GM18858 (cell line): ENCODE data around the gene ALG11.
"Not testable (repeated sequence)": the region's sequence is repeated elsewhere in the genome, so short reads cannot be mapped to it uniquely, and the experiment has no call there.

Experiments used
- ATAC-seq: cut with Tn5 transposase; IDR thresholded peaks from one replicate; pipeline ENCODE4 v1.9.1; 2021; ENCODE audit not compliant: unreplicated experiment

ALG11 gene

DNA sequence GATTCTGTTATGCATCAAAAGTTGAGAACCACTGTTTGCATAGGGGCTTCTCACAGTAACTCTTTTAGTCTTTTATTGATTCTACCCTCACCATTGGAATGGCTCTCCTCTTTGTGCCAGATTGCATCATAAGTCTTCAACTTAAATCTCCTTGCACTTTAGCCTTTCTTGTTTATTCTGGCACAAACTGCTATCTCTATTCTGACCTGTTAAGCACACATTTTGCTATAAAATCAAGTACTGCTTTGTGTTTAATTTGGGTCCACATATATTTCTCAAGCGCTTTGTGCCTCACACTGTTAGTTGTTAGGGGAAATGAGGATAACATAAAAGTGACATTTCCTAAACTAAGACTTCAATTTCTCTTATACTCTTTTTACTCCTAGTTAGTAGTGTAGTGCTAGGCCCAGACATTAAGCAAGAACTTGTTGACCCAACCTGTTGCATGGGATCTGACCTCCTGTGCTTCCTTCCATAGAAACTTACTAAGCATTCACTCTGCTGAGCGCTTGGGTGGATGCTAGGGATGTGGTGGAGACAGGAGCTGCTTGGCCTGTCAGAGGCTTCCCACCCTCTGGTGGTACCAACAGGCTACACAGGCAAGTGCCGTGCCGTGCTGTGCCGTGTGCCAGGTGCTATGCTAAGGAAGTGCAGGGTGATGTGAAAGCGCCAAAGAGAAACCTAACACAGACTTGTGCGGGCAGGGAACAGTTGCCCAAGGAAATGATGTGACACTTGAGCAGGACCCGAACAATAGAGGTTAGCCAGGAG, 13.5 kb downstream of the ALG11 start:
- no peak for ATAC-seq

DNA sequence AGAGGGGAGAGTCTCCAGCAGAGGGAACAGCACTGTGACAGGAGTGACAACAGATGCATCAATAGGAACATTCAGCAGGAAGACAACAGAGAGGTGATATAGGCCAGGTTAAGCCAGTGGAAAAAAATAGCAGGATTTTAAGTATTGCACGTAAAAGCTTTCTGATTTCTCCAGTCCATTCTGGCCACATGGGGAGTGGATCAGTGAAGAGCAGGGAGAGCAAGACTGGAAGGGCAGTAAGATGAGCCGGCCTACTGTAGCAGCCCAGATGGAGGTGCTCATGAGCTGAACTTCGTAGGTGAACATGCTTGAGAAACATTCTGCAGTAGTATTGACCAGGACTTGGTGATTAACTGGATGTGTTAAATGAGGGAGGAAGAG, 14.0 kb downstream of the ALG11 start:
- no peak for ATAC-seq

DNA sequence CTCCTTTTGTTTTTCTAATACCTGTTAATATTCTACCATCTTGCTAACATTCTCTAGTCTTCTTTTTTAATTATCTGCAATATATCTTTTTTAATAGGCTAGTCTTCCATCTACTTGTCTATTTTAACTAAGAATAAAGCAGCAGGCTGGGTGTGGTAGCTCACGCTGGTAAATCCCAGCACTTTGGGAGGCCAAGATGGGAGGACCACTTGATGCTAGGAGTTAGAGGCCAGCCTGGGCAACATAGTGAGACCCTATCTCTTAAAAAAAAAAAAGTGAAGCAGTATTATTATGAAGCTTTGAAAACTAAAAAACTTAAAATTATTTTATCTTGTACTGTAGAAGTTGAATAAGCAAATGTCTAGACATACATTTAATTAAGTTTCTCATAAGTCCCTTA, 15.6 kb downstream of the ALG11 start:
- ATAC-seq, result no peak

DNA sequence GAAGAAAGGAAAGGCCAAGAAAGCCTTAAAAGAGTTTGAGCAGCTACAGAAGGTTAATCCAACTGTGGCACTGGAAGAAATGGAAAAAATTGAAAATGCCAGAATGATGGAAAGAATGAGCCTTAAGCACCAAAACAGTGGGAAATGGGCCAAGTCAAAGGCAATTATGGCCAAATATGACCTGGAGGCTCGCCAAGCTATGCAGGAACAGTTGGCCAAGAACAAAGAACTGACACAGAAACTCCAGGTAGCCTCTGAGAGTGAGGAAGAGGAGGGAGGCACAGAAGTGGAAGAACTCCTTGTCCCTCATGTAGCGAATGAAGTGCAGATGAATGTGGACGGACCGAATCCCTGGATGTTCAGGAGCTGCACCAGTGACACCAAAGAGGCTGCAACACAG, 17.4 kb downstream of the ALG11 start:
- no peak for ATAC-seq

DNA sequence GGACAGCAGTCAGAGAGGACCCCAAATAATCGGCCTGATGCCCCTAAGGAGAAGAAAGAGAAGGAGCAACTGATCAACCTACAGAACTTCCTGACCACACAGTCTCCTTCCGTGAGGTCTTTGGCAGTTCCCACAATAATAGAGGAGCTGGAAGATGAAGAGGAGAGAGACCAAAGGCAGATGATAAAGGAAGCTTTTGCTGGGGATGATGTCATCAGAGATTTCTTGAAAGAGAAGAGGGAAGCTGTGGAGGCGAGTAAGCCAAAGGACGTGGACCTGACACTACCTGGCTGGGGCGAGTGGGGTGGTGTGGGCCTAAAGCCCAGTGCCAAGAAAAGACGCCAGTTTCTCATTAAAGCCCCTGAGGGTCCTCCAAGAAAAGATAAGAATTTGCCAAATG, 18.2 kb downstream of the ALG11 start:
- not testable (repeated sequence) for ATAC-seq

DNA sequence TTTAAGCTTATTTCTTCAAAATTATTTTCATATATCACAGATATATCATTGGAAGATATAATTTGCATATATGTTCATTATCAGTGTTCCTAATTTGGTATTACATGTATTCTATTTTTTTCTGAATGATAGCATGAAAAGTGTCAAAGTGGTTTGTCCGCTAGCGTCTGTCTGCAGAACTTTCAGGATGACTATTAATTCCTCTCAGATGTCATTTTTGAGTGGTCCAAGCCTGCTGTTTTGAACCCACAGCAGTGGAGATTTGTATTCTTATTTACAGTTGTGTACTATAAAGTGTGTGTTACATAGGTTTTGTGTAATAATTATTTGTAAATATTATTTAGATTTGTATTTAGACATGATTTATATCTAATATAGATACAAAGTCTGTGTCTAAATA, 20.8 kb downstream of the ALG11 start:
- ATAC-seq, result no peak

DNA sequence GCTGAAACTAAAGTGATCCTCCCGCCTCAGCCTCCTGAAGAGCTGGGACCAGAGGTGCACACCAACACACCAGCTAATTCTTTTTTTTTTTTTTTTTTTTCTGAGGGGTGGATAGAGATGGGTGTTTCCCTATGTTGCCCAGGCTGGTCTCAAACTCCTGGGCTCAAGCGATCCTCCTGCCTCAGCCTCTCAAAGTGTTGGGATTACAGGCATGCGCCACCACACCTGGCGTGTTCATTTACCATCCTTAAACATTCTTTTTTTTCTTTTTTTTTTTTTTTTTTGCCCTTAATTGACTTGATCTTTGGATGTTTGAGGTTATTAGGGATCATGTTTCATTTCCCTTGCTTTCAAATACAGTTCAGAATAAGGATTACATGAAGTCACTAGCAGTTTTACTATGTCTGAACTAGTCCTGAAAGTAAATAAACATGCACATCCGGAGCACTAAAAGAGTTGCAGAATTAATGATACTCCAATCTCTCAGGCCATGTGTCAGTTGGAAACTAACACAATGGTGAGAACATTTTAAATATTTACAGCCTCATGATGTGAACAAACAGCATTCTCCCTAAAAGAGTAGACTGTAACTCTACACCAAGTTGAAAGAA, 22.5 kb downstream of the ALG11 start:
- ATAC-seq, result no peak

DNA sequence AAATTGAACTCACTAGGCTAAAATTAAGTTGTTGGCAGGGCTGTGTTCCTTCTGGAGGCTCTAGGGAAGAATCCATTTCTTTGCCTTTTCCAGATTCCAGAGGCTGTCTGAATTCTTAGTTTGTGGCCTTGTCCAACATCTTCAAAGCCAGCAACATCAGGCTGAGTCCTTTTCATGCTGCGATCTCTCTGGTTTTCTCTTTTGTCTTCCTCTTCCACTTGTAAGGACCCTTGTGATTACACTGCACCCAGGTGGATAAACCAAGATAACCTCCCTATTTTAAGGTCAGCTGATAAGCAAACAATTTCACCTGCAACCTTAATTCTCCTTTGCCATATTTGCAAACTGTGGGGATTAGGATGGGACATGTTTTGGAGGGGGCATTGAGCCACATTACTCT, 23.8 kb downstream of the ALG11 start:
- no peak for ATAC-seq

DNA sequence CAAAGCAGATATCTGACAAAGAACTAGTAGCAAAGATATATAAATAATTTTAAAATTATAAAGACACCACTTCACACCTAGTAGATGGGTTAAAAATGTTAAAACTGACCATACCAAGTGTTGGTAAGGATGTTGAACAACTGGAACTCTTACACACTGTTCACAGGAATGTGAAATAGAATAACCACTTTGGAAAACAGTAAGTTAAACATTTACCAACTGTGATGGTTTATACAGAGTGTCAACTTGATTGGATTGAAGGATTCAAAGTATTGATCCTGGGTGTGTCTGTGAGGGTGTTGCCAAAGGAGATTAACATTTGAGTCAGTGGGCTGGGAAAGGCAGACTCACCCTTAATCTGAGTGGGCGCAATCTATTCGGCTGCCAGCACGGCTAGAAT, 31.5 kb downstream of the ALG11 start:
- ATAC-seq, result no peak

DNA sequence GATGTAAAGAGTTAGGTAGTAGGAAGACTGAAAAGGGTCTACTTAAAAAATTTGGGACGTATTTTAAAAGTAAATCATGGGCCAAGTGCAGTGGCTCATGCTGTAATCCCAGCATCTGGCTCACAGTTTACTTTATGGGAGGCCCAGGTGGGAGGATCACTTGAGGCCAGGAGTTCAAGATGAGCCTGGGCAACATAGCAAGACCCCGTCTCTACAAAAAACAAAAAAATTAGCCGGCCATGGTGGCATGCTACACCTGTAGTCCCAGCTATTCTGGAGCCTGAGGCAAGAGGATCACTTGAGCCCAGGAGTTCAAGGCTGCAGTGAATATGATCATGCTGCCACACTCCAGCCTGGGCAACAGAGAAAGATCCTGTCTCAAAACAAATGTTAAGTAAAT, 35.3 kb downstream of the ALG11 start:
- ATAC-seq, result no peak

DNA sequence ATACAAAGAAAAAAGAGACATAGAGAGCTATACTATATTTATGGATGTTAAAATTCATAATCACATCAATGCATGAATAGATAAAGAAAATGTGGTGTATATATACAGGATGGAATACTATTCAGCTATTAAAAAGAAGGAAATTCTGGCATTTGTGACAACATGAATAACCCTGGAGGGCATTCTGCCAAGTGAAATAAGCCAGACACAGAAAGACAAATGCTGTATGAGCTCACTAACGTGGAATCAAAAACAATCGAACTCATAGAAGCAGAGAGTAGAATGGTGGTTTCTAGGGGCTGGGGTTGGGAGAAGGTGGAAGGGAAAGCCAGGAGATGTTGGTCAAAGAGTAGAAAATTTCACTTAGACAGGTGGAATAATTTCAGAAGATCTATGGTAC, 36.3 kb downstream of the ALG11 start:
- no peak for ATAC-seq

DNA sequence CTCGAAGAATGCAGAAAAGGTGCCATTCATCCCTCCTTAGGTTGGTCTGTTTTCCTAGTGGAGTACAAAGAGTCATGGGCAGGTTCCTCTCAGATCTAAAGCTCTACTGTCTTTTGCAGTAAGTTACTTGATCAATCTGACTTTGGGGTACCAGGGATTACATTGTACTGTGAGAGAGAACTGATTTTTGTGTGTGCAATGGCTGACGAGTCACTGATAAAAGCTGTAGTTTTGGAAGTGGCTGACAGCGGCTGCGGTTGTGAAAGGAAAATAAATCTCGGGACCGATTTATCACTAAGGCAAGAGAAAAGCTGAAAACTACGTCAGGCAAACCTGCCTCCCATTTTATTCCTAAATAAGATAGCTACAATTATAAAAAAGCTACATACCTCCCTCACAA, 39.2 kb downstream of the ALG11 start:
- no peak for ATAC-seq

DNA sequence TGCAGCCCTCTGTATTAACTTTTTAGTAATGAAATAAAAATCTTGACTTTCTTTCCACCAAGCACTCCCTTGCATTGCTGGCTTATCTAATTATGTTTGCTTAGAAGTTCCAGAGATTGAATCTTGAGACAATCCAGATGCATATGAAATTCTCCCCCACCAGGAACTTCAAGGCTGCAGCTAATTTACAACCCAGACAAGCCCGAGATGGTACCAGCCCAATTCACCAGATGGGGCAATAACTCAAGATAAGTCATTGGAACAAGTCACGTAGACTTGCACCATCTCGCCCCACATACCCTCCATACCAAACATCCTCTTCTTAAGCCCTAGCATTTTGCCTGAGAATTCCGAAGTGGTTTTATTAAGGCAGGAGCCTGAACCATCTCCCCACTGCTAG, 41.3 kb downstream of the ALG11 start:
- ATAC-seq, result no peak

DNA sequence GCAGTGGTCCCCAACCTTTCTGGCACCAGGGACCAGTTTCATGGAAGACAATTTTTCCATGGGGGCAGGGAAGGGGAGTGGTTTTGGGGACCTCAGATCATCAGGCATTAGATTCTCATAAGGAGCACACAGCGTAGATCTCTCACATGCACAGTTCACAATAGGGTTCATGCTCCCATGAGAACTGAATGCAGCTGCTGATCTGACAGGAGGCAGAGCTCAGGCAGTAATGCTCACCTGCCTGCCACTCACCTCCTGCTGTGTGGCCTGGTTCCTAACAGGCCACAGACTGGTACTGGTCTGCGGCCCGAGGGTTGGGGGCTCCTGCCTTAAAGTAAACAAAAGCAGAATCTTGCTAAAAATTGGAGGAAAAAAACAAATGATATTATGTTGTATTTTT, 48.9 kb downstream of the ALG11 start:
- ATAC-seq, result not testable (repeated sequence)

DNA sequence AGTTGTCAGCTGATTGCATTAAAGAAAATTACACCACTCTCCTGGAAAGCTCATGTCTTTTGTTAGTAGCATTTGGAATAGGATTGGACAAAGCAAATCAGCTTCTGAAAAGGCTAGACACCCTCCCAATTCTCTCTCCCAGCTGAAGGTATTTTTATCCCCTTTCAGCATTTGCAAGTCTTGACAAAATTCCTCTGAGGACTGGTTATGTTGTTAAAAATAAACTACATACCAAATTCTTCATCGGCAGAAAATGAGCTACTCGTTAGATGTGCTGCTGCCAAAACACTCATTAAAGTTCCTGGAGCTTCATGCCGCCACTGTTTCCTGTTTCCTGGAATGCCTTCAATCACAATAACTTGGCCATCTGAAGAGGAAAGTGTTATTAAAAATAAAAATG, 49.4 kb downstream of the ALG11 start:
- no peak for ATAC-seq

DNA sequence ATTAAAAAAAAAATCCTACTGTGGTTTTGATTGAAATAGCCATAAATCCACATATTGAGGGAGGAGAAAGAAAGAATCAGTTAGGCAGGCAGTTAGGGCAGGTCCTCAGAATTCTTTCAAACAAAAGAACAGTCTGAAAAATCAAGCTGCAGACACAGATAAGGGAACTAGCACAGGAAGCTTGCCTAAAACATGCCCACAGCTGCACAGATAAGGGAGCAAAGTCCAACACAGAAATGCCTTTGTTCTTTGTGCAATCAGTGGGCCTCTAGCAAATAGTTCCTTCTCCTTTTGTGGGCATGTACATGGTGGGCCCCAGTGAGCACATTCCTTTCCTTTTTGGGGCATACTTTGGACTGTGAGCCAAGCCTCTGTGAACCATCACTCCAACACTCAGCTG, 55.0 kb downstream of the ALG11 start:
- ATAC-seq, result no peak

DNA sequence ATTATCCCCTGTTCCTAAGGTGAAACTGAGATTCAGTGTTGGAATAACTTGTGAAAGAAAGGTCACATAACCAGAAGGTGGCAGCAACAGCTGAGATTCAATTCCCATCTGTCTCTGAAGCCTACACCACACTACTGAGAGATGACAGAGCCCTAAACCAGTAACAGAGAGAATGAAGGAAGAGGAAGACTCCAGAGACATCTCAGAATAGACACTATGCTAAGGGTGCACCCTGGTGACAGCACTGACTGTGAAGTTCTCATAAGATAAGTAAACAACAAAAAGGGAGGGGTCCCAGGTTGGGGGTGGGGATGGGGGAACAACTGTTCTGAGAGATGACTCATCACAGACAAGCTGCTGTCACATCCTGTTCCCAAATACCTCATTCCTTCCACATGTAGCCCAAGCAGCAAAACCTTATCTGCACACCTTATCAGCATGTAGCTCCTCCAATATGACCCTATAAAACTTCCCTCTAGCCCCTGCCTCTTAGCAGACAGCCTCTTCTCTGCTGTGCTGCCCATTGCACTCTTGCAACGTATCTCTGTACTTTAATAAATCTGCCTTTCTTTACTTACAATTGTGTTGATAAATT, 58.8 kb downstream of the ALG11 start:
- no peak for ATAC-seq
